GM19238 (cell line): ENCODE data around the gene TRMT44.
"Not testable (repeated sequence)": the region's sequence is repeated elsewhere in the genome, so short reads cannot be mapped to it uniquely, and the experiment has no call there.

Experiments
- DNase-seq: peaks from one replicate; pipeline ENCODE4 v3.0.0; 2011; ENCODE audit warnings: low spot score; ENCODE audit not compliant: insufficient read length

TRMT44 gene

GRCh38 chr4:8510191-8510590 is 69.6 kb downstream of the TRMT44 start:
- DNase-seq: no peak

DNA sequence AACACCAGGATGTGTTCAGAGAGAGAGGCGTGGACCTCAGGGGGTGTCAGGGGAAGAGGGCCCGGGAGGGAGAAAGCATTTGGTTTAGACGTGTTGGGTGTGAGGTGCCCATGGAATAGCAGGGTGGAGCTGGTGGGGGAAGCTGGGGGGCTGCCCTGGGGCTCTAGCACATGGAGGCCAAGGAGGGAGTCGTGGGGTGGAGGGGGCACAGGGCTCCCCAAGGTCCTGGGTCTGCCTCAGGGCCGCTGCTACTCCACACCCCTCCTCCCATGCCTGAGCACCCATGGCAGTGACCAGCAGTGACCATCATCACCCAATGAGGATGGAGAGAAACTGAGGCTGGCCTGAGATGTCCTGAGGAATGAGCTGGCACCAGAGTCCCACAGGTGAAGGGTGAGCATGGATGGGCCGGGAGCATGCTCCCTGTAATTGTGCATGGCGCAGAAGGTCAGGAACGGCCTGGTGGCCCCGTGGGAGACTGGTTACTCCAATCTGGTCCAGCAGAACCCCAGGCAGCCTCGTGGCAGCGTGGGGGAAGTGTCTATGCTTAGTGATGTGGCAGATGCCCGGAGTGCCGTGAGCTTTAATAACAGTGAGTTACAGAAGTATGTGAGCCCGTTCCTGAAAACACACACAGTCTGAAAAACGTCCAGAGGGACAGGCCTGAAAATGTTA is 70.2 kb downstream of the TRMT44 start:
- DNase-seq: no peak

DNA sequence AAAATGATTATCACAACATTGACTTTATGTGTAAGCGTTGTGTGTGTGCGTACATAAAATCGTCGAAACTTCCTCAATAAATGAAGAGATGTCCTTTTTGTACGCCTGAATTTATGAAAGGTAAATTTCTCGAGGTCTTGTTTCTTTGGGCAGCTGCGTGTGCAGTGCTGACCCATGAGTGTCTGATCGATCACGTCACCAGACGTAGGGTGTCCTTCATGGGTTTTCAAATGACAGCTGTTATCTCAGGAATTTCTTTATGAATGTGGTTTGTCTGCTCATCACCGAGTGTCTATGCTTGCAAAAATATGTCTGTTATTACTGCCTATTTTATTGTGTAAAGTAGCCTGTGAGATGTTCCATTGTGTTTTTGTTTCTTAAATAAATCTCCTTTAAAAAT is 71.9 kb downstream of the TRMT44 start:
- no peak for DNase-seq

DNA sequence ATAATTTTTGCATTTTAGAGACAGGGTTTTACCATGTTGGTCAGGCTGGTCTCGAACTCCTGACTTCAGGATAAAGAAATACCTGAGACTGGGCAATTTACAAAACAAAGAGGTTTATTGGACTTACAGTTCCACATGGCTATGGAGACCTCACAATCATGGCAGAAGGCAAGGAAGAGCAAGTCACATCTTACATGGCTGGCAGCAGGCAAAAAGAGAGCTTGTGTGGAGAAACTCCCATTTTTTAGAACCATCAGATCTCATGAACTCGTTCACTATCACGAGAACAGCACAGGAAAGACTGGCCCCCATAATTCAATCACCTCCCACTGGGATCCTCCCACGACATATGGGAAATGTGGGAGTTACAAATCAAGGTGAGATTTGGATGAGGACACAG is 72.5 kb downstream of the TRMT44 start:
- not testable (repeated sequence) for DNase-seq

- no peak for DNase-seq
These were observed 73.4 kb downstream of the TRMT44 start for GRCh38 chr4:8513931-8514330.

DNA sequence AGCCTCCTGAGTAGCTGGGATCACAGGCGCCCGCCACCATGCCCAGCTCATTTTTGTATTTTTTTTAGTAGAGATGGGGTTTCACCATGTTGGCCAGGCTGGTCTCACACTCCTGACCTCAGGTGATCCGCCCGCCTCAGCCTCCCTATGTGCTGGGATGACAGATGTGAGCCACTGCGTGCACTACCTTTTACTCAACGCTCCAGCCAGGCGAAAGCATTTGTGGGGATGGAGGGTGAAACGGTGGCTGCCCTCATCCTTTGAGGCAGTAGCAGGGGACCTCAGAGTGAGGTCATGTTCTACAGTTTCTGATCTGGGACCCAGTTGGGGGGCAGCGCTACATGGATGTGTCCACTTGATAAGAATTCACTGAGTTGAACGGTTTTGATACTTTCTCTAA is 73.8 kb downstream of the TRMT44 start:
- no peak for DNase-seq

DNA sequence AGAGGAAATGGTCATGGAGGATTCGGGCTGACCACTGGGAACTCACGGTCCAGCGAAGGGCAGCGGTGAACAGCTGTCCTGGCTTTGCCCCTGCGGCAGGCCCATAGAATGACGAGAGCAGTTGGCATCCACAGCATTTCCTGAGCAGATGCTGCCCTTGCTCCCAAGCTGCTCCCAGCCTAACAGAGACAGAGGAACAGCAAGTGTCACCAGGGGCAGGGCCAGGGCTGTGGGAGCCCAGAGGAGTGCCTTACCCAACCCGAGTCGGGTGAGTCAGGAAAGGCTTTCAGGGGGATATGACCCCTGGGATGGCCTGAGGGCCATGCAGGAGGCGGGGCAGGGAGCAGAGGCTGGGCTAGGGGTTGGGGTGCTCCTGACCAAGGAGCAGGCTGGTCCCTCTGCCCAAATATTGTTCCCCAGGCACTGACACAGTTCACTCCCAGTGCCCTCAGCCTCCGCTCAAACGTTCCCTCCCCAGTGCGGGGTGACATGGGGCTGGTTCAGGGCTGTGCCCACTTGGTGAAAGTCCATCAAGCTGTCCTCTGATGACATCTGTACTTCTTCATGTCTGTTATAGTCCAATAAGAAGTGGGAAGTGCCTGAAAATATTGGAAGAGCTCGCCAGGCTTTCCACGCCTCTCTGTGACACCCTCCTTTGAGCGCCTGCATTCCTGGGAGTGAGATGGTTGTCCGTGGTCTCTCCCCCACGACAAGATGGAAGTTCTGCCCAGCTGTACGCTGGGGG is 74.9 kb downstream of the TRMT44 start:
- DNase-seq: no peak

GRCh38 chr4:8516061-8516573 is 75.5 kb downstream of the TRMT44 start:
- DNase-seq: no peak

GRCh38 chr4:8516996-8517550 is 76.5 kb downstream of the TRMT44 start:
- DNase-seq: no peak

GRCh38 chr4:8517946-8518345 is 77.4 kb downstream of the TRMT44 start:
- no peak for DNase-seq

DNA sequence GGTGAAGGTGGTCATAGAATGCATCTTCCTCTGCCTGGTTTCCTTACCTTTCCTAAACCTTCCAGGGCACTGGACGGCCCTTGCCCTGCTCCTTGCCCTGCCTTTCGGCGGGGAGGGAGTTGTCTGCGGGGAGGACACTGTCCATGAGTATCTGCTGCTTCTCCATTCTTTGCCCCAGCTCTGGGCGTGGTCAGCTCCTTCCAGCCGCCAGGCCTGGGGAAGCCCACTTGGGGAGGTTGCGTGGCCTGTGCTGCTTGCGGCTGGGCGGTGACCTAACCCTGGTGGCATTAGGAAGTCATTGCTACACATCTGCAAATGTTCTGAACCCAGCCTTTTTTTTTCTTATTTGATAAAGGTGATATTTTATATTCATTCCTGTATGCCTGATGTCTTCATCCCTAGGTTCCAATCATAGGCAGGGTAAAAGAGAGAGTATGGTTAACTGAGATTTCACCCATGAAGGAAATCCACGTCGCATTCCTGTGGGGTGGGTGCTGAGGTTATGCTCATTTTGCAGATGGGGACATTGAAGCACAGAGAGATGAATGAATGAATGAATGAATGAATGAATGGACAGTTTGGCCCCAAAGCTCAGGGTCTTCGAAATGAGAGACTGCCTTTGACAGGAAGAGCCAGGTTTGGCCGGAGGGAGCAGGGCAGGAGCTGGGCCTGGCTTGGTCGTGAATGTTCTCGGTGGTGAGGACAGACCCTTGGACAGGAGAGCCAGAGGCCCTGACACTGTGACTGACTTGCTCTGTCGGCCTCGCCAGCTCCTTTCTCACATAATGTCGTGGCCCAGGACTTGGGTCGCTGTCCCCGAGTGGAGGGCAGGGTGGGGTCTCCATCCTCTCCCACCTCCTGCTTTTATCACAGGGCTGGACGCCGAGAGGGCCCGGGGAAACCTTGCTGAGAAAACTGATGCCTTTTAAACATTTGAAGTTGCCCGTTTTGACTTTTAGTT is 81.9 kb downstream of the TRMT44 start:
- DNase-seq: no peak

- no peak for DNase-seq
These were observed 82.6 kb downstream of the TRMT44 start for GRCh38 chr4:8523175-8523574.

DNA sequence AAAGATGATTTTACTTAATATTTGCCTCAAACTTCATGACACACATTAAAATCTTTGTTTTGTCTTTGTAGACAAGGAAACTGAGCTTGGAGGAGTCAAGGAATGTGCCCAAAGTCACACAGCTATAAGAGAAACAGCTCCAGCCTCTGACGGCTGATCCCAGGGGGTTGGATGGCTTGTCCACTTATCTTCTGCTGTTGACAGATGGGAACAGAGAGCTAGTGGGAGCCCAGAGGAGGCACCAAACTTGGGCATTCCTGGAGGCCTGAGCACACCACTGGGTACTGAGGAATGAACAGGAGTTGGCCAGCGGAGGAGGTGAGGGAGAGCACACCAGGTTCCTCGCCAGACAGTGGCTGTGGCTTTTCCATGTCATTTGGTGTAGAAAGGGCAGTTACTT is 83.2 kb downstream of the TRMT44 start:
- no peak for DNase-seq

GRCh38 chr4:8524595-8525382 is 84.2 kb downstream of the TRMT44 start:
- DNase-seq: no peak

GRCh38 chr4:8525383-8526120 is 85.0 kb downstream of the TRMT44 start:
- DNase-seq: no peak
